ENCODE measurements around the gene CDH16.
A peak's percentile ranks its signal among the peaks of the same experiment; 100 is the strongest.

The CDH16 gene

GRCh38 chr16:66895689-66895979 is 23.1 kb downstream of the CDH16 start:
- DNase-seq (ENCODE audit: low spot score): no peak

DNA sequence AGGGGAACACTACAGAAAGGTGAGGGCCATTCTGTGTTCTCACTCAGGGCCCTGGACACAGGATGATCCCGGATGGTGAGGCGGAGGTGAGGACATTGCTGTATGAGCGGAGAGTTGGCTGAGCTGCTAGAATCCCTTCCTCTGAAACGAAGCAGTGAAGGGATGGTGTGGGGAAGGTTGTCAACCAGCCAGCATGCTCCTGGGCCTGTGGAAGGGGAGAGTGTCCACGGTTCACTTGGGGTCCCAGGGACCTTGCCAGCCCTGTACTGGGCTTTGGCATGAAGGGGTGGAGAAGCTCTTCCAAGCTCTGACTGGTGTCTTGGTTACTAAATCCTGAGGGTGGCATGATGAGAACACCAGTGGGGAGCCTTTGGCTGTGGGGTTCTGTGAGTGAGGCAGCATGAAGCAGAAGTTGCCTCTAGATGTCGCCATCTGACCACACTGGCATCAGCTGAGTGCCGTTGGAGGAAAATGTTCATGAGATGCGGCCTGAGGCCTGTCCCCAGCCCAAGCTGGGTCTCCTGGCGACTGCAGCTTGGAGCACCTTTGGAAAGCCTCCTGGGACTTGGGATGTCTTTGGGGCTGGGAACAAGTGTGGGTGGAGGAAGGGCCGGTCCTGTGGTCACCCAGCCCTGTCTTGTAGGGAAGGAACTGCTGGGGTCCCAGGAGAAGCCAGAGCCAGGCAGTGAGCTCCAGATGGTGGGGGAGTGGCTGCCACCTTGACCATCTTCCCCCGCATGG is 23.6 kb downstream of the CDH16 start:
- peak; percentile 60 for DNase-seq (ENCODE audit: low spot score)

DNA sequence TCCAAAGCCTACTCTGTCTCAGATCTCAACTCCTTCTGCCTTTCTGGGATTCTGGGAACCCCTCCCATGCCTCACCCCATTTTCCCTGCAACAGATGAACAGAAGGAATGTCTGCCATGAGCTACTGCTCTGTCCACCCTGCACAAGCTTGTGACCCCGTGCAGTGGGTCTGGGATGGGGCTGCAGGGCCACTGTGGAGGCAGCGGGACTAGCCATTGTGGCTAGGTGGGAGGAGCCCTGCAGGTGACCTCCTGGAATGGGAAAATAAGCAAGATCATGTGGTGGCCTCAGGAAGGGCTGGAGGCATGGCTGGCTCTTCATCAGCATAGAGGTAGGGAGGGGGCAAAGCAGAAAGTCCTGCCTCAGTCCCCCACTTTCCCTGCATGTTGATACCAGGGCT is 24.6 kb downstream of the CDH16 start:
- DNase-seq (ENCODE audit: low spot score): no peak

- DNase-seq (ENCODE audit: low spot score): no peak
Measured at GRCh38 chr16:66891797-66892196, 26.9 kb downstream of the CDH16 start.

GRCh38 chr16:66891360-66891759 is 27.3 kb downstream of the CDH16 start:
- no peak for DNase-seq (ENCODE audit: low spot score)

- DNase-seq (ENCODE audit: low spot score): no peak
Measured at GRCh38 chr16:66890799-66891198, 27.9 kb downstream of the CDH16 start.

DNA sequence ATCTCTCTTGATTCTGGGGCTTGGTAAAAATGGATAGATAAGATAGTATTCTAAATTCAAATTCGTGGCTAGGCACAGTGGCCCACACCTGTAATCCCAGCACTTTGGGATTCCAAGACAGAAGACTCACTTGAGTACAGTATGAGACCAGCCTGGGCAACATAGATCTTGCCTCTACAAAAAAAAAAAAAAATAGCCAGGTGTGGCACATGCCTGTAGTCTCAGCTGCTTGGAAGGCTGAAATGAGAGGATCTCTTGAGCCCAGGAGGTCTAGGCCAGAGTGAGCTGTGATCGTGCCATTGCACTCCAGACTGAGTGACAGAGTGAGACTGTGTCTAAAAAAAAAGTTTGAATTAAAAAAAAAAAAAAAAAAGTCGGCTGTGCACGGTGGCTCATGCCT is 29.1 kb downstream of the CDH16 start:
- no peak for DNase-seq (ENCODE audit: low spot score)

DNA sequence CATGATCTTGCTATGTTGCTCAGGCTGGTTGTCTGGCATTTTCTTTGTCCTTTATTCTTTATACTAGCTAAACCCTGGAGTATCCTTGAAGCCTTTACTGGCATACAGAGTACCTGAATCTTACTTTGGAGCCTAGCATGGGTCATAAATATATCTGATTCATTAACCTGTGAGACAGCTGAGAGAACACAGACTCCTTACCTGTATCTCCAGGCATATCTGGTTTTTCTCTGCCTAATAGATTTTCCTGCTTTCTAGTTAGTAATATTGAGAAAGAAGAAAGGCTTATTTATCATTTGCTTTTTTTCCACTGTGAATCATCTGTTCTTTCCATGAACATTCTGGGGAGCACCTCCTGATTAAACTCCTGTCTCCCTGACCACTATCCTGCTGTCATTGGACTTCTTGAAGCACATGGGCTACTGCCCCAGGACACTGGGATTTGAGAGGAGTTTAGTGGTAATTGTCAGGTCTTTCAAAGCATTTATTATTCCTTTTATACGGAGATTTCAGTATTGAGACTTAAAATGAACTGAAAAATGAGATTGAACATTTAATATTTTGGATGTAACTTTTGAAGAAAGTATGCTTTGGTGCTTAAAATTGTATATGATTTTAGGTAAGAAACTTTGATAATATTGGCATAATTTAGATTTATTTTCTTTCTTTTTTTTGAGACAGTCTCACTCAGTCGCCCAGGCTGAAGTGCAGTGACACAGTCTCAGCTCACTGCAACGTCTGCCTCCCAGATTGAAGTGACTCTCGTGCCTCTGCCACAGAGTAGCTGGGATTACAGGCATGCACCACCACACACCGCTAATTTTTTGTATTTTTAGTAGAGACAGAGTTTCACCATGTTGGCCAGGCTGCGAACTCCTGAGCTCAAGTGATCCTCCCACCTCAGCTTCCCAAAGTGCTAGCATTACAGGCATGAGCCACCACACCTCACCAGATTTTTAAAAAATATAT is 29.8 kb downstream of the CDH16 start:
- no peak for DNase-seq (ENCODE audit: low spot score)

GRCh38 chr16:66886914-66887313 is 31.8 kb downstream of the CDH16 start:
- DNase-seq (ENCODE audit: low spot score): no peak

- no peak for DNase-seq (ENCODE audit: low spot score)
Measured at GRCh38 chr16:66886321-66886720, 32.4 kb downstream of the CDH16 start.

DNA sequence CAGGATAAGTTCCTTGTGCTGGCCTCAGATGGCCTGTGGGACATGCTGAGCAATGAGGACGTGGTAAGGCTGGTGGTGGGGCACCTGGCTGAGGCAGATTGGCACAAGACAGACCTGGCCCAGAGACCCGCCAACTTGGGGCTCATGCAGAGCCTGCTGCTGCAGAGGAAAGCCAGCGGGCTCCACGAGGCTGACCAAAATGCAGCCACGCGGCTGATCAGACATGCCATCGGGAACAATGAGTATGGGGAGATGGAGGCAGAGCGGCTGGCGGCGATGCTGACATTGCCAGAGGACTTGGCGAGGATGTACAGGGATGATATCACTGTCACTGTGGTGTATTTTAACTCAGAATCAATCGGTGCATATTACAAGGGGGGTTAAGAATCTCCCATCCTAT is 33.2 kb downstream of the CDH16 start:
- DNase-seq (ENCODE audit: low spot score): no peak

DNA sequence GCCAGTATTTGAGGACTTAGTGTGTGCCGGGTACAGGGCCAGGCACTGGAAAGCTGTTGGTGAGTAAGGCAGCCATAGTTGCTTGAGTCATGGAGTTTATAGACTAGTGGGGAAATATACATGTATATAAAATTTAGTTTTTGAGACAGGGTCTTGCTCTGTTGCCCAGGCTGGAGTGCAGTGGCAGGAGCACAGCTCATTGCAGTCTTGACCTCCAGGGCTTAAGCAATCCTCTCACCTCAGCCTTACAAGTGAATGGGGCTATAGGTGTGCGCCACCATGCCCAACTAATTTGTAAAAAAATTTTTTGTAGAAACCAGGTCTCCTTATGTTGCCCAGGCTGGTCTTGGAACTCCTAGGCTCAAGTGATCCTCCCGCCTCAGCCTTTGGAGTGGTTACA is 36.0 kb downstream of the CDH16 start:
- no peak for DNase-seq (ENCODE audit: low spot score)

DNA sequence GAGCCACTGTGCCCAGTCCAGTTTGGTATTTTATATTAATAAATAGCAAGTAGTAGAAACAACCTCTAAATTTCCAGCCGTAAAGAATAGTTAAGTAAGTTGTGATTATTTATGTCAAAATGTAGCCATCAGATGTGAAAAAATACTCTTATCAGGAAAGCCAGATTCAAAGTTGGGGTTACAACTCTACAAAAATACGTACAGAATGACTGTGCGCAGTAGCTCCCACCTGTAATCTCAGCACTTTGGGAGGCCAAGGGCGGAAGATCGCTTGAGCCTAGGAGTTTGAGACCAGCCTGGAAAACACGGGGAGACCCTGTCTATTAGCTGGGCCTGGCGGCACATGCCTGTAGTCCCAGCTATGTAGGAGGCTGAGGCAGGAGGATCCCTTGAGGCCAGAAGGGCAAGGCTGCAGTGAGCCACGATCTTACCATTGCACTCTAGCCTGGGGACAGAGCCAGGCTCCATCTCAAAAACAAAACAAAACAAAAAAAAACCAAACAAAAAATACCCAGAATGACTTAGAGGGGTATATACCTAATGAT is 36.6 kb downstream of the CDH16 start:
- DNase-seq (ENCODE audit: low spot score): no peak

DNA sequence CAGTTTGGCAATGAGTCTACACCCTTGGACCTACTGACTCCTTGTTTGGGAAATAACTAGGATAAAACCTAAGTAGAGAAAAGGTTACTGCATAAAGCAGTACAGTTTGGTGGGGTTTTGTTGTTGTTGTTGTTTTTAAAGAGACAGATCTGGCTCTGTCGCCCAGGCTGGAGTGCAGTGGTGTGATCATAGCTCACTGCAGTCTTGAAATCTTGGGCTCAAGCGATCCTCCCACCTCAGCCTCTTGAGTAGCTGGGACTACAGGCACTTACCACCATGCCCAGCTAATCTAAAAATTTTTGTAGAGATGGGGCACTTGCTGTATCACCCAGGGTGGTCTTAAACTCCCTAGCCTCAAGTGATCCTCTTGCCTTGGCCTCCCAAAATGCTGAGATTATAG is 37.1 kb downstream of the CDH16 start:
- no peak for DNase-seq (ENCODE audit: low spot score)

GRCh38 chr16:66881014-66881417 is 37.7 kb downstream of the CDH16 start:
- no peak for DNase-seq (ENCODE audit: low spot score)

- DNase-seq (ENCODE audit: low spot score): peak; percentile 92
Measured at GRCh38 chr16:66880288-66881013, 38.2 kb downstream of the CDH16 start, which contains the start of gene PDP2. TSS of gene PDP2 (plus strand) at chr16:66880515. CDS start at chr16:66884285, 3,770 bp downstream.

DNA sequence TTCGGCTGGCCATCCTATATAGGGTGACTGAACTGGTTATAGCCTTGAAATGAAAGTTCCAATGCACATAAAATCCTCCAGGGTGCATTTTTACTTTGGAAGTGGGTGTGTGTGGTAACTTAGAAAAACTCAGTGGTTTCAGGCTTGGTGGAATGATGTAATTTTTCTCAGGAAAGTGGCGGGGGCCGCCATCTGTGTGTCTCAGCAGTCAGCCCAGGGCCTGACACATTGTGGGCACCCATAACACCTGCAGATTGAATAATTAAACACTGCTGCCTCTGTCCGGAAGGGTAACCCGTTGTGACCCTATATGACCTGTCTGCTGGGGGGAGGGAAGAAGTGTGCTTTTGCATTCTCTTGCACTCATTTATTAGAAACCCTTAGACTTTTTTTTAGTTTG is 40.6 kb downstream of the CDH16 start:
- DNase-seq (ENCODE audit: low spot score): no peak

DNA sequence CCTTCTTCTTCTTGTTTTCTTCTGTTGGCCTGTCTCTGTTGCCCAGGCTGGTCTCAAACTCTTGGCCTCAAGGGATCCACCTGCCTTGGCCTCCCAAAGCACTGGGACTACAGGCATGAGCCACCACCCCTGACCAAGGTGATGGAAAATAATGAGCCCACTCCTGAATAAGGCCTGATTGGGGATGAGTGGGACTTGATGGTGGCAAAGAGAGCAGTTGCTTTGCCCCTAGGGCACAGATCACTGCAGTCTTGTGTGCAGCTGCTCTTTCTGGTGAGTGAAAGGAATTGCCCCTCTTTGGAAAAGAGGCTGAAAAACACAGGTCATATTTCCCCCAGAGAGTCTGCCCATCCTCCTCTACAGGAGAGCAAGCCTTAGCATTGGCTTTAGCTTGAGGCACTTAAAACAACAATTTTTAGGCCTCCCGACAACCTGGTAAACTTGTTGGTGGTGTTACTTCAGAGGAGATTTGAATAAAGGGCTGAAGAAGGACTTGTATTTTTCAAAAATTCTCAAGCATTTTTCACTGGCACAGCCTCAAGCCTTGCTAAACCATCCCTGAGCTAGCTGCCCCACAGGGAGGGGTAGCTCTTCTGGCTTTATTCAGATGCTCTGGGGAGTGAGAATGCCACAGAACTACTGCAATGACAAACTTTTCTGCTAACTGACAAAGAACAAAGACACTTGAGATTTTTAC is 44.5 kb downstream of the CDH16 start:
- no peak for DNase-seq (ENCODE audit: low spot score)

DNA sequence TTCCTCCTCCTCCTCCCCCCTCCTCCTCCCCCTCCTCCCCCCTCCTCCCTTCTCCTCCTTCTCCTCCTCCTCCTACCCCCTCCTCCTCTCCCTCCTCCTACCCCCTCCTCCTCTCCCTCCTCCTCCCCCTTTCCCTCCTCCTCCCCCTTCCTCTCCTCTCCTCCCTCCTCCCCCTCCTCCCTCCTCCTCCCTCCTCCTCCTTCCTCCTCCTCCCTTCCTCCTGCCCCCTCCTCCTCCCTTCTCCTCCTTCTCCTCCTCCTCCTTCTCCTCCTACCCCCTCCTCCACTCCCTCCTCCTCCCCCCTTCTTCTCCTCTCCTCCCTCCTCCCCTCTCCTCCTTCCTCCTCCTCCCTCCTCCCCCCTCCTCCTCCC is 45.0 kb downstream of the CDH16 start:
- no peak for DNase-seq (ENCODE audit: low spot score)

DNA sequence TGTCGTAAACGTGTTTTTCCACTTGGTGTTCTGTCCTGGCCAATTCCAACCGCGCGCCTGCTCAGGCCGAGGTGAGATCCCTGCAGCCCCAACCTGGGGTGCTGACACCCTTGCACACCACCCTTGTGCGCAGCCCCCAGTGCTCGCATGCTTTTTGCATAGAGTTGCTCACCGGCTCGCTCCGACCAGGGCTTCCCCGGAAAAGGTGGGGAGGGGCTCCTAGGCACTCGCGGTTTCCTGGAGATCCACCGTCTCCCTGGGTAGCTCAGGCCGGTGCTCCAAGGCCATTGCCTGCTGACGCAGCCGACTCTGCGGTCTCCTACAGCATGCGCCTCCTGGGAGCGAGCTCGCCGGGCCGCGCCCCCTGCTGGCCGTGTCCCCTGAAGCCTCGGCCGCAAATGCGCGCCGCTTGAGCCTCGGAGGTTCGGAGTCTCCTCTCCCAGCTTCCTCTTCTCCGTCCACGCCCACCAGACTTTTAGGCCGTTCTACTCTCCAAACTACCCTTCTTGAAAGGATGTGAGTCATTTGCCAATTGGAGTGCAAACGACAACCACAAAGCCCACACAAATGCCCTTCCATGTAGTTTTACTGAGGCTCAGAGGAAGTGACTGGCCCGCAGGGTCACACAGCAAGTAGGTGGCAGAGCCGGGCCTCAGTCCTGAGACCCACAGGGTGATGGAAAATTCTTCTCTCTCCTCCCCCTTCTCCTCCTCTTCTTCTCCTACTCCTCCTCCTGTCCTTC is 45.6 kb downstream of the CDH16 start:
- peak; percentile 76 for DNase-seq (ENCODE audit: low spot score)

GRCh38 chr16:66872559-66872942 is 46.1 kb downstream of the CDH16 start:
- no peak for DNase-seq (ENCODE audit: low spot score)

Data from putamen (tissue), 1 donor.